GM19397 (cell line): ENCODE results near the gene SLC16A12.
"Not testable (repeated sequence)": the region's sequence is repeated elsewhere in the genome, so short reads cannot be mapped to it uniquely, and the experiment has no call there.

Source experiments
- ATAC-seq: cut with Tn5 transposase; IDR thresholded peaks from one replicate; pipeline ENCODE4 v1.9.1; 2021; ENCODE audit warnings: mild to moderate bottlenecking, moderate library complexity; ENCODE audit not compliant: unreplicated experiment

SLC16A12 gene

DNA sequence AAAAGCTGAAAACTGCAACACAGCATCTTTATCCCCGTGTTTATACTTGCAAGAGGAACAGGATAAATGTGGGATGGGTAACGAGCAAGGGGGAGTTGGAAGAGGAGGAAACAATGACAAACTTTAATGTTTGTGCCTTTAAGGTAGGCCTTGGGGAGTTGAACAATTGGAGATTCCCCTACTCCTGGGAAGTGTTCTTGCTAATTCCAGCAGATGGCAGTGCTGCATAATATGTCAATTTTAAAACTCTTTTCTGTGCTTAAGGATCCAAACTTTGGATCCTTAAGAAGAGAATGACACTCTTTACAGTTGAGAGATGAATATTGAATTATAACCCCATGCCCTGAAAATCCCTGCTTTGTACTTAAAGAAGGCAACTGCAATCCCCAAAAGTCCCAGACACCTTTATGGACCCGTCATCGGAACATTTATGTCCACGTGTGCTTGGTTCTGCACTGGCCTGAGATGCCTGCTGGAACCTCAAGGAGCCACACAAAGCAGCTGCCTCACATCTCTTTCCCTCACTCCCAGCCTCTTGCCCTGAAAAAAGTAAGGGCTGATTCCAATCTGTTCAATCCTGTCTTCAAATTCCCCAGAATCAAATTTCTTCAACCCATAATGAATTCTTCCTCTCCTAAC lies 109.0 kb downstream of the SLC16A12 start:
- no peak for ATAC-seq

DNA sequence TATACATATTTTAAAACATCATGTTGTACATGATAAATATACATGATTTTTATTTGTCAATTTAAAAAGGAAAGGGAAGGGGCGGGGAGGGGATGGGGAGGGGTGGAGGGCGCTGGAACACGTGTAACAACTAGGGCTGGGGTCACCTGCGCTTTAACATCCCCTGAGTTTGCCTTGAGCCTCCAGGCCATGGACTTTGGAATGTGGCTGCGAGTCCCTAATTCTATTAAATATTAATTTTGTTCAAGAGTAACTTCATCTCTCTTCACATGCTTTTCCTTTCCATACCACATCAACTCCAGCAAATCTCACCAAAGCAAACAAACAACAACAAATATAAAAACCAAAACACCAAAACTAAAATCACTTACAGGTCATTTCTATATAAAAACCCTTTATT lies 110.4 kb downstream of the SLC16A12 start:
- ATAC-seq: no peak

- no peak for ATAC-seq
These were observed 114.3 kb downstream of the SLC16A12 start for GRCh38 chr10:89421018-89421476.

- ATAC-seq: no peak
These were observed 115.8 kb downstream of the SLC16A12 start for GRCh38 chr10:89419548-89419947.

- no peak for ATAC-seq
These were observed 118.9 kb downstream of the SLC16A12 start for GRCh38 chr10:89416465-89416864.

DNA sequence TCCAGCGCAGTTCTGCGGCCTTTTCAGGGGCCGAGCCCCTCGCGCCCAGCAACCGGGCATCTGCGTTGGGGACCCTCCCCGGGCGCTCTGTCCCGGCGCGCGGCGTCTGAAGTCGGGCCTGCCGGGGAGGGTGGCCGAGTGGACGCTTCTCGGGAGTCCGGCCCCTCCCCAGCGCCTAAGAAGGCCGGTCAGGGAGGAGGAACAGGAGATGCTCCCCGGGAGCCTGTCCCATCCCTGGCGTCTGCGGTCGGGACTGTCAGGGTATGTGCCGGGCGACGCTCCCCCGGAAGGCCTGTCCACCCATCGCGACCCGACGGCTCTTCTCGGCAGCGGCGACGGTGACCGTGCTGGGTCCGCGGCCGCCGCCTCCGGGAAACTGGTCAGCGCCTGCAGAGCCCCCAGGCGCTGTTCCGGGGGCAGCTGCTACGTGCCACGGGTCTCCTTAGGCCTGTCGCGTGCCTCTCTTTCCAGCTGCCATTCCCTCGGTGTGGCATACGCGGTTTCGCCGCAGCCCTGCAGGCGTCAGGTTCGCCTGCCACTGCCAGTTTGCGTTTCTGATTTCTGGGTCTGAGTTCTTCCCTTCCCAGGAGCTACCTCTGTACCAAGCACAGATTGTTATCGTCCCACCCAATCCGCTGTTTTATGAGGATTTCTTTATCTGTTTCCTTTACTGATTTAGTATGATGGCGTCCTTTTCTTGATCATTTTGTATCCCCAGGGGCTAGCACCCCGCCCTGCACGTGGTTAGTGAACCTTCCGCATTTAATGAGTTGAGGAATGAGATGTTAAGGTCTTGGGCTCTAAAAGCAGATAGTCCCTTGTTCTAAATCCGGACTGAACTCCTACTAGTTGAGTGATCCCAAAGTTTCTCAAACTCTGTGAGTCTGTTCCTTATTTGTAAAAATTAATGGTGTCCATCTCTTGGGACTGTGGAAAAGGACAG lies 120.2 kb downstream of the SLC16A12 start:
- peak; percentile 38 for ATAC-seq

DNA sequence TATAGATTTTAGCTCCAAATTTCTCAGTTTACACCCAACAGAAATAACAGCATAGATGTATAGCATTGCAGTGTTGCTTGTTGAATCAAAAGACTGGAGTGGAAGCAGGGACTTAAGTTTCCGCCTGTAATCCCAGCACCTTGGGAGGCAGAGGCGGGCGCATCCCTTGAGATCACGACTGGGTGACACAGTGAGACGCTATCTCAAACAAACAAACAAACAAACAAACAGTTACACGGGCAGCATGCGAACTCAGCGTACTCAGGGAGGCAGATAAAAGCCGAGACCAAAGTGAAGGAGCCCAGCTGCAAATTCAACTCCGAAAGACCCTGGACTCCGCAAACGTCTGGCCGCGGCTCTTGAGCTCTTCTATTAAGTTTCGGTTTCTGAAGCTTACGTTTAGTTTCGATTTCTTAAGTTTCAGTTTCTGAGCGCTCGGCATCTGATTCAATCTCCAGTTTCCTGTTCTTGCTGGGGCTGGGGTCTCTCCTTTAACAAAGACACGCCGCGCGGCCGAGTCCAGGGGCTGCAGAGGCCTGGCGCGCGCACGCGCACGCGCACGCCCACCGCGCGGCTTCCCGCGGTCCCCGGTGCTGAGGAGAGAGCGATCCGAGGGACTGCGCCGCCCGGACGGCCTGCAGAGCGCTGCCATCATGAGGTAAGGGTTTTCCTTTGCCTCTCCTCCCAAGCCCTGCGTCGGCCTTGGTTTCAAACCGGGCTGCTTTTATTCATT lies 121.1 kb downstream of the SLC16A12 start, which contains the start of gene IFIT5:
Gene IFIT5, plus strand, starts transcription at position 423 of the 733 bp plus-strand sequence. Its CDS starts 231 bp downstream, at position 654.
- peak; percentile 73 for ATAC-seq

DNA sequence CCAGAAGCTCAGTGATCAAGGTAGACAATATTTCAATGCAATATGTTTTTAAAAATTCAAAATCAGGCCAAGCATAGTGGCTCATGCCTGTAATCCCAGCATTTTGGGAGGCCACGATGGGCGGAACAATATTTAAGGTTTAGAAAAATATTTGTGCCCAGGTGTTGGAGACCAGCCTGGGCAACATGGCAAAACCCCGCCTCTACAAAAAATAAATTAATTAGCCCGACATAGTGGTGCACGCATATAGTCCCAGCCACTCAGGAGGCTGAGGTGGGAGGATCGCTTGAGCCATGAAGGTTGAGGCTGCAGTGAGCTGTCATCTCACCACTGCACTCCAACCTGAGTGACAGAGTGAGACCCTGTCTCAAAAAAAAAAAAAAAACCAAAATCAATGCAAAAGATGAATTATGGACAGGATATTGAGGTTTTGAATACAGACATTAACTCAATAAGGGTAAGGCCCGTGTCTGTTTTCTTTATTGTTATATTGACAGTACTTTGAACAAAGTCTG lies 121.9 kb downstream of the SLC16A12 start:
- no peak for ATAC-seq

DNA sequence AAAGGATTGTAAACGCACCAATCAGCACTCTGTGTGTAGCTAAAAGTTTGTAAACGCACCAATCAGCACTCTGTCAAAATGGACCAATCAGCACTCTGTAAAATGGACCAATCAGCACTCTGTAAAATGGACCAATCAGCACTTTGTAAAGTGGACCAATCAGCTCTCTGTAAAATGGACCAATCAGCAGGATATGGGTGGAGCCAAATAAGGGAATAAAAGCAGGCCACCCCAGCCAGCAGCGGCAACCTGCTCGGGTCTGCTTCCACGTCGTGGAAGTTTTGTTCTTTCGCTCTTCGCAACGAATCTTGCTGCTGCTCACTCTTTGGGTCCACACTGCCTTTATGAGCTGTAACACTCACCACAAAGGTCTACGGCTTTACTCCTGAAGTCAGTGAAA lies 123.1 kb downstream of the SLC16A12 start:
- not testable (repeated sequence) for ATAC-seq

- ATAC-seq: not testable (repeated sequence)
These were observed 124.3 kb downstream of the SLC16A12 start for GRCh38 chr10:89411135-89411534.

DNA sequence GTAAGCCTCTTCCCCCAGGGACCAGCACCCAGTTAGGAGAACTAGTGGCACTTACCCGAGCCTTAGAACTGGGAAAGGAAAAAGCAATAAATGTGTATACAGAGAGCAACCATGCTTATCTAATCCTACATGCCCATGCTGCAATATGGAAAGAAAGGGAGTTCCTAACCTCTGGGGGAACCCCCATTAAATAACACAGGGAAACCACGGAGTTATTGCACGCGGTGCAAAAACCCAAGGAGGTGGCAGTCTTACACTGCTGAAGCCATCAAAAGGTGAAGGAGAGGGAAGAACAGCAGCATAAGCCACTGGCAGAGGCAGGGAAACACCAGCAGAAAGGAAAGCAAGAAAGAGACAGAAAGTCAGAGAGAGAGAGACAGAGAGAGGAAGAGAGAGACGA lies 124.8 kb downstream of the SLC16A12 start:
- not testable (repeated sequence) for ATAC-seq

GRCh38 chr10:89409282-89409681 lies 126.1 kb downstream of the SLC16A12 start:
- ATAC-seq: not testable (repeated sequence)

DNA sequence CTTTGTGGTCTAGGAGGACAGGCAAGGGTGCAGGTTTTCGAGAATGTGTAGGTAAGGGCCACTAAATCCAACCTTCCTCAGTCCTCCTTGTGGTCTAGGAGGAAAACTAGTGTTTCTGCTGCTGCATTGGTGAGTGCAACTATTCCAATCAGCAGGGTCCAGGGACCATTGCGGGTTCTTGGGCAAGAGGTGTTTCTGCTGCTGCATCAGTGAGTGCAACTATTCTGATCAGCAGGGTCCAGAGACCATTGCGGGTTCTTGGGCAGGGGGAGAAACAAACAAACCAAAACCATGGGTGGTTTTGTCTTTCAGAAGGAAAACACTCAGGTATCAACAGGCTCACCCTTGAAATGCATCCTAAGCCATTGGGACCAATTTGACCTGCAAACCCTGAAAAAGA lies 127.6 kb downstream of the SLC16A12 start:
- not testable (repeated sequence) for ATAC-seq

- not testable (repeated sequence) for ATAC-seq
These were observed 129.2 kb downstream of the SLC16A12 start for GRCh38 chr10:89406178-89406577.

- no peak for ATAC-seq
These were observed 131.0 kb downstream of the SLC16A12 start for GRCh38 chr10:89404104-89405047.

DNA sequence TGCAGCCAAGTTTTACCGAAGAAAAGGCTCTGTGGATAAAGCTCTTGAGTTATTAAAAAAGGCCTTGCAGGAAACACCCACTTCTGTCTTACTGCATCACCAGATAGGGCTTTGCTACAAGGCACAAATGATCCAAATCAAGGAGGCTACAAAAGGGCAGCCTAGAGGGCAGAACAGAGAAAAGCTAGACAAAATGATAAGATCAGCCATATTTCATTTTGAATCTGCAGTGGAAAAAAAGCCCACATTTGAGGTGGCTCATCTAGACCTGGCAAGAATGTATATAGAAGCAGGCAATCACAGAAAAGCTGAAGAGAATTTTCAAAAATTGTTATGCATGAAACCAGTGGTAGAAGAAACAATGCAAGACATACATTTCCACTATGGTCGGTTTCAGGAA lies 132.4 kb downstream of the SLC16A12 start:
- ATAC-seq: no peak

- ATAC-seq: no peak
These were observed 135.4 kb downstream of the SLC16A12 start for GRCh38 chr10:89399956-89400355.

- ATAC-seq: no peak
These were observed 137.2 kb downstream of the SLC16A12 start for GRCh38 chr10:89398003-89398749.

DNA sequence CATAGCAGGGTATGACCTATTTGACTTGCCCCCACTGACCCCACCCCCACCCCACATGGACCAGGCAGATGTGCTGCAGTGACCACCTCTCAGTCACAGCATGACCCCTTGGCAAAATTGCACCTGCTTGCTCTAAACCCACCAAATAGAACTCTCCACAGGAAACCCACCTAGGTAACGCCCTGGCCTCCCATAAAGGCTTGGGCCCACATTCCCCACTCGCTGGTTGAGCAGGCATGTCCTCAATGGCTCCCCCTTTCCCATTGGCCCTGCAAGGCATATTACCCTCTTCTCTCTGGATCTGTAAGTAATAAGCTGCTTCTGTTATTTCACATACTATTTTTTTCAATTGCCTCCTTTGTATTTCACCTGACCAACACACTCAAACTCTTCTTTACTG lies 140.3 kb downstream of the SLC16A12 start:
- no peak for ATAC-seq
